GM19452 (cell line): ENCODE results near the gene NCF1.
"Not testable (repeated sequence)": the region's sequence is repeated elsewhere in the genome, so short reads cannot be mapped to it uniquely, and the experiment has no call there.

ENCODE experiments used
- ATAC-seq: cut with Tn5 transposase; IDR thresholded peaks from one replicate; pipeline ENCODE4 v1.9.1; 2021; ENCODE audit not compliant: unreplicated experiment

The NCF1 gene

GRCh38 chr7:74788369-74789150 lies 14.7 kb downstream of the NCF1 start:
- peak; percentile 88 for ATAC-seq

GRCh38 chr7:74789200-74789736 lies 15.5 kb downstream of the NCF1 start:
- ATAC-seq: peak; percentile 5

DNA sequence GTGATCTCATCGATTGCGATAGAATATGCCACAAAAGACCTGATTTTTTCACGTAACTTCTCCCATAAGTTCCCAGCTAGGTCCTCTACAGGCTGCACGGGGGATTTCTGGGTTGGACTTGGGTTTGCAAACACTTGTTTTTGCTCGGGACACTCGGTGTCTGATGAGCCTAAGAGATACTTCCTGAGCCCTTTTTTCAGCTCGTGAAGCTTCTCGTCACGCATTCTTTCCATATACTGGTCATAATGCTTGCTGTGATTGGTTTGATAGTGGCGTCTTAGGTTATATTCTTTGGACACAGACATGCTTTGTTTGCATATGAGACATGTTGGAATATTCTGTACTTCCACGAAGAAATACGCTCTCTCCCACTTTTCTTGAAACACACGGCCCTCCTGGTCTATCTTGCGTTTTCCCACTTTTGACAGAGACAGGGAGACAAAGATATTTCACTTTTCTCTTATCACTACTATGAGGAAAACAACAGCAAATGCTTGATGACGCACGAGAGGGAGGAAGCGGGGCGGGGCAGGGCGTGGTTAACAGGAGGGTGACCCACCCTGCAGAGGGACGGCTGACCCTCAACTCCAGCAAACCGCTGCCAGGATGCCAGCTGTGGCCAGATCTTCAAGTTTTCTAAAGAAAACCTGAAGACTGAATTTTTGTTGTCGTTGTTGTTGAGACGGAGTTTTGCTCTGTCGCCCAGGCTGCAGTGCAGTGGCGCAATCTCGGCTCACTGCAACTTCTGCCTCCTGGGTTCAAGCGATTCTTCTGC lies 24.2 kb downstream of the NCF1 start:
- ATAC-seq: not testable (repeated sequence)

DNA sequence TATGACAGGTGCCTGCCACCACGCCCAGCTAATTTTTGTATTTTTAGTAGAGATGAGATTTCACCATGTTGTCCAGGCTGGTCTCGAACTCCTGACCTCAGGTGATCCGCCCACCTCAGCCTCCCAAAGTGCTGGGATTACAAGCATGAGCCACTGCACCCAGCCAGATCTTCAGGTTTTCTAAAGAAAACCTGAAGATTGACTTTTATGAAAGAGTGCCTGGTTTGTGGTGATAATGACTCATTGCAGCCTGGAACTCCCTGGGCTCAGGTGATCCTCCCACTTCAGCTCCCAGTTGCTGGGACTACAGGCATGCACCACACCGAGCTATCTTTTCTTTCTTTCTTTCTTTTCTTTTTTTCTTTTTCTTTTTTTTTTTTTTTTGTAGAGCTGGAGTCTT lies 24.8 kb downstream of the NCF1 start:
- not testable (repeated sequence) for ATAC-seq

DNA sequence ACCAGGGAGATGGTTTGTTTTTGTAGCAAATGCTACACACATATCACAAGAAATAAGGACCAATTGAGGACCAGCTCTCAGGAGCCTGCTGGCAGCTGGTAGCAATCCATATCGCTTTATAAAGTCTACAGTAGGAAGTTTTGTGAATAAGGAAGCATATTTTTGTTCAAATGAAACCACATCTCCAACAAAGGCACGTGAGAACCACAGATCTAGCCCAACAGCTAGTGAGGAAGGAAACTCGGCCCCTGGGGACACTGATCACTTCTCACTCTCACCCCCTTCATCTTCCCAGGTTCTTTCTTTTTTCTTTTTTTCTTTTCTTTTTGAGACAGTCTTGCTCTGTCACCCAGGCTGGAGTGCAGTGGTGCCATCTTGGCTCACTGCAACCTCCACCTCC lies 42.1 kb downstream of the NCF1 start:
- not testable (repeated sequence) for ATAC-seq

GRCh38 chr7:74820146-74820805 lies 46.5 kb downstream of the NCF1 start:
- ATAC-seq: peak; percentile 78

- not testable (repeated sequence) for ATAC-seq
These were observed 47.4 kb downstream of the NCF1 start for GRCh38 chr7:74821259-74821658.

GRCh38 chr7:74829959-74830358 lies 56.1 kb downstream of the NCF1 start:
- not testable (repeated sequence) for ATAC-seq

GRCh38 chr7:74830411-74830810 lies 56.6 kb downstream of the NCF1 start:
- not testable (repeated sequence) for ATAC-seq
